Astrocyte (in vitro differentiated cells and primary cell): ENCODE results near the gene ANO8.

Experiments used
- CTCF ChIP-seq: IDR thresholded peaks from 2 replicates; pipeline ENCODE4 v1.5.1; 2011; ENCODE audit warnings: low read depth, mild to moderate bottlenecking, inconsistent platforms, low read length, moderate library complexity; ENCODE audit not compliant: insufficient read depth
- EZH2 ChIP-seq: IDR thresholded peaks from 2 replicates; pipeline ENCODE4 v1.6.1; 2012; ENCODE audit warnings: mild to moderate bottlenecking, low read length, inconsistent platforms; ENCODE audit not compliant: insufficient read depth

DNA sequence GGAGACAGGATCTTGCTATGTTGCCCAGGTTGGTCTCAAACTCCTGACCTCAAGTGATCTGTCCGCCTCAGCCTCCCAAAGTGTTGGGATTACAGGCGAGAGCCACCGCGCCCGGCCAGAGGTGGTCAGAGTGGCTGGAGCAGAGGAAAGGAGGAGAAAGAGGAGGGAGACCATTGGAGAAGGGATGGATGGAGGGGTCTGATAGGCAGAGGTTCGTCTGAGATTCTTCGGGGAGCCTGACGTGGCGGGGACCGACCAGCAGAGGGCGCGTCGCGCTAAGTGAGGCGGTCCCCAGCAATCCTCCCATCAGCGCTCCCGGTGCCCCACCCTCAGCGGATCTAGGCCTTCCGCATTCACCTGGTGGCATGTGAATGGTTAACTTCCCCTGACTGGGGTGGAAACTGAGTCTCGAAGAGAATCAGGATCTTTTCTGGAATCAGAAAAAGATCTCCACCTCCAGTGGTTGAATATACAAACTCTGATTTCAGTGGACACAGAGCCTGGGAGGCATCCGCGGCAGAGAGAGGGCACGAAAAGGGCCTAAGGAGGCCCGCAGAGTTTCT, 11.5 kb upstream of the ANO8 start:
- TF ChIP-seq CTCF (peak; percentile 73), EZH2 (no peak)
